Peyer's patch (tissue), 4 donors: ENCODE data around the gene WNK1.

Source experiments
- POLR2A ChIP-seq, 2 donors: fragments of 450-650 bp; IDR thresholded peaks; one replicate each; pipeline ENCODE4 v1.5.1; 2017; ENCODE audit warnings: antibody characterized with exemption in 2 of 2, mild to moderate bottlenecking in 2 of 2, moderate library complexity in 2 of 2
- TF ChIP-seq, protein P1 (sequence below), 6 experiments: fragments of 450-650 bp in 4 of 6; fragments of 200-600 bp in 2 of 6; sonication (generic) in 1 of 6; IDR thresholded peaks; one replicate each; pipeline ENCODE4 v1.5.1; 2017 to 2019; ENCODE audit warnings: antibody characterized with exemption in 6 of 6, mild to moderate bottlenecking in 3 of 6, moderate library complexity in 1 of 6

GRCh38 chr12:765840-766239 is 13.5 kb downstream of the WNK1 start:
- TF ChIP-seq, protein P1, sequence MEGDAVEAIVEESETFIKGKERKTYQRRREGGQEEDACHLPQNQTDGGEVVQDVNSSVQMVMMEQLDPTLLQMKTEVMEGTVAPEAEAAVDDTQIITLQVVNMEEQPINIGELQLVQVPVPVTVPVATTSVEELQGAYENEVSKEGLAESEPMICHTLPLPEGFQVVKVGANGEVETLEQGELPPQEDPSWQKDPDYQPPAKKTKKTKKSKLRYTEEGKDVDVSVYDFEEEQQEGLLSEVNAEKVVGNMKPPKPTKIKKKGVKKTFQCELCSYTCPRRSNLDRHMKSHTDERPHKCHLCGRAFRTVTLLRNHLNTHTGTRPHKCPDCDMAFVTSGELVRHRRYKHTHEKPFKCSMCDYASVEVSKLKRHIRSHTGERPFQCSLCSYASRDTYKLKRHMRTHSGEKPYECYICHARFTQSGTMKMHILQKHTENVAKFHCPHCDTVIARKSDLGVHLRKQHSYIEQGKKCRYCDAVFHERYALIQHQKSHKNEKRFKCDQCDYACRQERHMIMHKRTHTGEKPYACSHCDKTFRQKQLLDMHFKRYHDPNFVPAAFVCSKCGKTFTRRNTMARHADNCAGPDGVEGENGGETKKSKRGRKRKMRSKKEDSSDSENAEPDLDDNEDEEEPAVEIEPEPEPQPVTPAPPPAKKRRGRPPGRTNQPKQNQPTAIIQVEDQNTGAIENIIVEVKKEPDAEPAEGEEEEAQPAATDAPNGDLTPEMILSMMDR (IDR thresholded peaks at IDR 0.05): no peak
- no peak for TF ChIP-seq POLR2A (IDR thresholded peaks at IDR 0.05)
